NCI-H446 treated with DMSO at 0.1 percent for 48 hours (cell line): Measurements from ENCODE around the gene RNF2.
"Not testable (repeated sequence)": the region's sequence is repeated elsewhere in the genome, so short reads cannot be mapped to it uniquely, and the experiment has no call there.

ENCODE experiments used
- DNase-seq: peaks from one replicate; lab custom pipeline; 2025; lab: John Stamatoyannopoulos, UW

Gene RNF2

GRCh38 chr1:185044981-185045813, at the start of gene RNF2:
Gene RNF2, plus strand, starts transcription at chr1:185045558. Its CDS starts 41,996 bp downstream, at chr1:185087554.
- peak; percentile 79 for DNase-seq

- not testable (repeated sequence) for DNase-seq
Observed at GRCh38 chr1:184999974-185000373, 45.4 kb upstream of the RNF2 start.

- not testable (repeated sequence) for DNase-seq
Observed at GRCh38 chr1:185001312-185001880, 44.0 kb upstream of the RNF2 start.

- DNase-seq = peak; percentile 50
Observed at GRCh38 chr1:185008838-185009237, 36.5 kb upstream of the RNF2 start.

GRCh38 chr1:185010361-185010760, 35.0 kb upstream of the RNF2 start:
- no peak for DNase-seq

- DNase-seq = no peak
Observed at GRCh38 chr1:185014941-185015340, 30.4 kb upstream of the RNF2 start.

- no peak for DNase-seq
Observed at GRCh38 chr1:185015631-185016030, 29.7 kb upstream of the RNF2 start.

GRCh38 chr1:185016880-185017279, 28.5 kb upstream of the RNF2 start:
- no peak for DNase-seq

- DNase-seq = no peak
Observed at GRCh38 chr1:185017338-185017737, 28.0 kb upstream of the RNF2 start.

GRCh38 chr1:185017966-185018365, 27.4 kb upstream of the RNF2 start:
- no peak for DNase-seq

- no peak for DNase-seq
Observed at GRCh38 chr1:185027252-185027882, 18.0 kb upstream of the RNF2 start.

GRCh38 chr1:185033686-185034085, 11.7 kb upstream of the RNF2 start:
- DNase-seq = no peak

GRCh38 chr1:185035258-185035657, 10.1 kb upstream of the RNF2 start:
- DNase-seq = no peak

GRCh38 chr1:185038813-185039376, 6.5 kb upstream of the RNF2 start:
- peak; percentile 52 for DNase-seq

- no peak for DNase-seq
Observed at GRCh38 chr1:185039726-185040407, 5.5 kb upstream of the RNF2 start.

GRCh38 chr1:185040408-185040735, 5.0 kb upstream of the RNF2 start:
- DNase-seq = no peak

GRCh38 chr1:185041742-185042141, 3.6 kb upstream of the RNF2 start:
- DNase-seq = no peak

GRCh38 chr1:185042737-185043136, 2.6 kb upstream of the RNF2 start:
- no peak for DNase-seq

GRCh38 chr1:185044387-185044786, 971 bp upstream of the RNF2 start:
- no peak for DNase-seq

GRCh38 chr1:185045814-185046492, 595 bp downstream of the RNF2 start:
- DNase-seq = no peak

- DNase-seq = no peak
Observed at GRCh38 chr1:185046668-185047067, 1.3 kb downstream of the RNF2 start.

GRCh38 chr1:185049670-185050069, 4.3 kb downstream of the RNF2 start:
- DNase-seq = peak; percentile 35
